Ecto neural progenitor cell (in vitro differentiated cells): ENCODE data around the gene CYTIP.
A peak's percentile ranks its signal among the peaks of the same experiment; 100 is the strongest.

ENCODE experiments used
- DNase-seq: peaks from one replicate; pipeline ENCODE4 v3.0.0-alpha.2; 2018; ENCODE audit warnings: low spot score

Gene CYTIP

GRCh38 chr2:157443795-157444640 lies at the start of gene CYTIP:
Gene CYTIP, minus strand, starts transcription at chr2:157444089. Its CDS starts 69 bp downstream, at chr2:157444020.
- DNase-seq: no peak

GRCh38 chr2:157492189-157492773 lies 48.4 kb upstream of the CYTIP start:
- DNase-seq: peak; percentile 65

- no peak for DNase-seq
These were observed 46.1 kb upstream of the CYTIP start for GRCh38 chr2:157489983-157490382.

- DNase-seq: no peak
These were observed 45.0 kb upstream of the CYTIP start for GRCh38 chr2:157488877-157489276.

GRCh38 chr2:157487747-157488146 lies 43.9 kb upstream of the CYTIP start:
- DNase-seq: no peak

- DNase-seq: no peak
These were observed 43.4 kb upstream of the CYTIP start for GRCh38 chr2:157487271-157487610.

- no peak for DNase-seq
These were observed 42.8 kb upstream of the CYTIP start for GRCh38 chr2:157486596-157487270.

- DNase-seq: no peak
These were observed 36.5 kb upstream of the CYTIP start for GRCh38 chr2:157480182-157480961.

- DNase-seq: no peak
These were observed 35.5 kb upstream of the CYTIP start for GRCh38 chr2:157479081-157480027.

GRCh38 chr2:157477919-157478318 lies 34.0 kb upstream of the CYTIP start:
- DNase-seq: no peak

- DNase-seq: no peak
These were observed 33.2 kb upstream of the CYTIP start for GRCh38 chr2:157476953-157477709.

- DNase-seq: no peak
These were observed 32.0 kb upstream of the CYTIP start for GRCh38 chr2:157475722-157476390.

GRCh38 chr2:157473581-157473980 lies 29.7 kb upstream of the CYTIP start:
- no peak for DNase-seq

- DNase-seq: no peak
These were observed 27.2 kb upstream of the CYTIP start for GRCh38 chr2:157471078-157471477.

GRCh38 chr2:157470321-157470720 lies 26.4 kb upstream of the CYTIP start:
- DNase-seq: no peak

GRCh38 chr2:157469726-157470125 lies 25.8 kb upstream of the CYTIP start:
- no peak for DNase-seq

- no peak for DNase-seq
These were observed 25.2 kb upstream of the CYTIP start for GRCh38 chr2:157468931-157469708.

GRCh38 chr2:157466764-157467163 lies 22.9 kb upstream of the CYTIP start:
- DNase-seq: no peak

GRCh38 chr2:157465554-157465953 lies 21.7 kb upstream of the CYTIP start:
- no peak for DNase-seq
